HepG2 (cell line): ENCODE results near the gene MT1M. TPM values are rescaled to one million over a fixed set of nuclear protein-coding genes. Genes with fewer than 3 reads are reported as not detected.

Source experiments
- ATF3 ChIP-seq: sonication (generic); formaldehyde crosslinking; IDR thresholded peaks from 2 replicates; pipeline ENCODE4 v1.4.0; 2020; ENCODE audit warnings: missing genetic modification reagents
- CENPT ChIP-seq: sonication (generic); formaldehyde crosslinking; IDR thresholded peaks from 2 replicates; pipeline ENCODE4 v1.8.0; 2022; ENCODE audit warnings: low read depth, mild to moderate bottlenecking, moderate library complexity, missing genetic modification reagents
- ELF4 ChIP-seq: sonication (generic); formaldehyde crosslinking; IDR thresholded peaks from 2 replicates; pipeline ENCODE4 v1.5.0; 2020; ENCODE audit warnings: missing genetic modification reagents, mild to moderate bottlenecking, moderate library complexity, borderline replicate concordance
- FOXO4 ChIP-seq: sonication (generic); formaldehyde crosslinking; conservative IDR thresholded peaks from 2 replicates; pipeline ENCODE4 v1.8.1; 2023; ENCODE audit warnings: missing genetic modification reagents
- GATAD1 ChIP-seq: IDR thresholded peaks from 2 replicates; pipeline ENCODE4 v1.6.1; 2016; ENCODE audit warnings: missing genetic modification reagents, missing compliant biosample characterization
- HNRNPK ChIP-seq: fragments of 200-400 bp; formaldehyde crosslinking; IDR thresholded peaks from 2 replicates; pipeline ENCODE4 v1.6.1; 2018; ENCODE audit warnings: low read length, low read depth, moderate library complexity, mild to moderate bottlenecking; ENCODE audit not compliant: poor library complexity, severe bottlenecking
- KDM5B ChIP-seq: sonication (generic); formaldehyde crosslinking; IDR thresholded peaks from 2 replicates; pipeline ENCODE4 v1.4.0; 2020; ENCODE audit warnings: missing genetic modification reagents, mild to moderate bottlenecking, borderline replicate concordance
- KLF16 ChIP-seq, 2 experiments: sonication (generic) in 1 of 2; formaldehyde crosslinking in 1 of 2; IDR thresholded peaks; 2 replicates each; pipeline versions ENCODE4 v1.6.1 to v1.8.0; 2016 to 2023; ENCODE audit warnings: missing genetic modification reagents in 2 of 2, missing compliant biosample characterization in 1 of 2
- MAFK ChIP-seq, 2 experiments: IDR thresholded peaks in 1 of 2; conservative IDR thresholded peaks in 1 of 2; 2 replicates each; pipeline ENCODE4 v1.6.1; 2011; ENCODE audit warnings: improper control_type of control experiment in 2 of 2, low read length in 2 of 2
- MLXIP ChIP-seq: sonication (generic); formaldehyde crosslinking; IDR thresholded peaks from 2 replicates; pipeline ENCODE4 v1.9.0; 2021; ENCODE audit warnings: missing genetic modification reagents, borderline replicate concordance
- NFE2L1 ChIP-seq: sonication (generic); formaldehyde crosslinking; IDR thresholded peaks from 2 replicates; pipeline ENCODE4 v1.4.0; 2020; ENCODE audit warnings: missing genetic modification reagents, mild to moderate bottlenecking, borderline replicate concordance
- RFX5 ChIP-seq: IDR thresholded peaks from 2 replicates; pipeline ENCODE4 v1.6.1; 2011; ENCODE audit warnings: low read depth, low read length, improper control_type of control experiment
- TEAD2 ChIP-seq: sonication (generic); formaldehyde crosslinking; IDR thresholded peaks from 2 replicates; pipeline ENCODE4 v1.9.0; 2021; ENCODE audit warnings: missing genetic modification reagents
- TFAP4 ChIP-seq: sonication (generic); IDR thresholded peaks from 2 replicates; pipeline ENCODE4 v1.6.1; 2016; ENCODE audit warnings: low read depth, borderline replicate concordance
- THAP8 ChIP-seq: sonication (generic); formaldehyde crosslinking; IDR thresholded peaks from 2 replicates; pipeline ENCODE4 v1.5.1; 2020; ENCODE audit warnings: missing genetic modification reagents, mild to moderate bottlenecking, borderline replicate concordance
- ZC3H13 ChIP-seq: sonication (generic); formaldehyde crosslinking; IDR thresholded peaks from 2 replicates; pipeline ENCODE4 v1.8.1; 2023; ENCODE audit warnings: mild to moderate bottlenecking, missing genetic modification reagents, moderate library complexity
- ZFX ChIP-seq: sonication (generic); formaldehyde crosslinking; IDR thresholded peaks from 2 replicates; pipeline ENCODE4 v1.4.0; 2020; ENCODE audit warnings: mild to moderate bottlenecking, low read depth, missing genetic modification reagents, moderate library complexity
- ZNF678 ChIP-seq: sonication (generic); formaldehyde crosslinking; IDR thresholded peaks from 2 replicates; pipeline ENCODE4 v1.4.0; 2020; ENCODE audit warnings: mild to moderate bottlenecking, missing genetic modification reagents
- ZNF773 ChIP-seq: sonication (generic); formaldehyde crosslinking; IDR thresholded peaks from 2 replicates; pipeline ENCODE4 v1.4.0; 2020; ENCODE audit warnings: missing genetic modification reagents, borderline replicate concordance
- polyA plus RNA-seq, 8 experiments: library from polyadenylated mRNA; depleted of rRNA in 3 of 8; stranded (reverse) in 7 of 8; unstranded in 1 of 8; fragments of >200 nt; fragmentation: Illumina TruSeq in 4 of 8; extraction: Trizol in 4 of 8; gene quantifications; 2 replicates each; pipeline versions ENCODE4 v1.2.1 to v1.2.3, GENCODE V29; 2011 to 2016; ENCODE audit warnings: low read depth in 4 of 8, missing spikeins in 1 of 8, mixed read lengths in 1 of 8; ENCODE audit not compliant: insufficient read depth in 1 of 8
- total RNA-seq, 5 experiments: library from RNA; depleted of rRNA; stranded (reverse); fragments of >200 nt; fragmentation: Illumina TruSeq; extraction: Trizol; gene quantifications; 2 replicates each; pipeline ENCODE4 v1.2.3, GENCODE V29; 2016; ENCODE audit warnings: low read depth in 1 of 5

MT1M gene
- total and polyA plus RNA-seq, 2 of the 13 experiments (the other 11 are each of a cell fraction or from before 2014, with no cell fraction given) = 4.6 TPM; not detected in 1

GRCh38 chr16:56643080-56643778 lies 10.8 kb downstream of the MT1M start (continued):
- TF ChIP-seq HNRNPK (no peak), ELF4 (CRISPR knock-in tag) (no peak), THAP8 (CRISPR knock-in tag) (peak; percentile 93; the same call in 1 of the 2 replicates), ZNF773 (no peak), MAFK (conservative IDR thresholded peaks at IDR 0.05 in 1 of 2, IDR thresholded peaks at IDR 0.05 in 1 of 2; ENCODE audit: low read length in 2 of 2) (no peak), ZFX (peak; percentile 45; the same call in 1 of the 2 replicates), NFE2L1 (CRISPR knock-in tag) (no peak), FOXO4 (CRISPR knock-in tag) (no peak), ZNF678 (CRISPR knock-in tag) (no peak), KLF16 (CRISPR knock-in tag; IDR thresholded peaks at IDR 0.05) (0 out of 4 replicates have a peak, but pooled peaks of 1 of the 2 experiments have one; percentile 10), MLXIP (no peak), ATF3 (CRISPR knock-in tag) (no peak), ZC3H13 (CRISPR knock-in tag) (no peak), TEAD2 (CRISPR knock-in tag) (no peak), CENPT (CRISPR knock-in tag) (no peak), TFAP4 (no peak), KDM5B (CRISPR knock-in tag) (peak; percentile 84; the same call in 1 of the 2 replicates), RFX5 (no peak), GATAD1 (CRISPR knock-in tag) (no peak)
